Suprapubic skin (tissue), 4 donors: ENCODE measurements around the gene ZCCHC7. TPM values are rescaled to one million over a fixed set of nuclear protein-coding genes. Genes with fewer than 3 reads are reported as not detected.

Experiments
- DNase-seq, 2 donors: peaks; one replicate each; pipeline ENCODE4 v3.0.0-alpha.2; 2019; ENCODE audit warnings: low spot score in 2 of 2
- H3K27ac ChIP-seq: fragments of 200-600 bp; sonication (generic); one replicate; pipeline ENCODE4 v1.5.1; 2019
- H3K27me3 ChIP-seq: fragments of 200-600 bp; sonication (generic); one replicate; pipeline ENCODE4 v1.5.1; 2019
- H3K36me3 ChIP-seq: fragments of 200-600 bp; sonication (generic); one replicate; pipeline ENCODE4 v1.5.1; 2019
- H3K4me1 ChIP-seq: fragments of 200-600 bp; sonication (generic); one replicate; pipeline ENCODE4 v1.5.1; 2019
- H3K4me3 ChIP-seq: fragments of 200-600 bp; sonication (generic); one replicate; pipeline ENCODE4 v1.5.1; 2019; ENCODE audit warnings: mild to moderate bottlenecking
- H3K9me3 ChIP-seq: fragments of 200-600 bp; sonication (generic); one replicate; pipeline ENCODE4 v1.5.1; 2019
- CTCF ChIP-seq, 2 donors: fragments of 200-600 bp in 1 of 2; fragments of 450-650 bp in 1 of 2; sonication (generic) in 1 of 2; IDR thresholded peaks; one replicate each; pipeline ENCODE4 v1.5.1; 2016 to 2019; ENCODE audit warnings: antibody characterized with exemption in 2 of 2, mild to moderate bottlenecking in 1 of 2, moderate library complexity in 1 of 2
- EP300 ChIP-seq: sonication (generic); formaldehyde crosslinking; IDR thresholded peaks from one replicate; pipeline ENCODE4 v1.6.1; 2017; ENCODE audit warnings: antibody characterized with exemption
- POLR2A ChIP-seq, 2 donors: fragments of 450-650 bp; IDR thresholded peaks; one replicate each; pipeline ENCODE4 v1.6.1; 2017; ENCODE audit warnings: antibody characterized with exemption in 2 of 2, mild to moderate bottlenecking in 2 of 2, moderate library complexity in 2 of 2
- POLR2AphosphoS5 ChIP-seq, 3 donors: sonication (generic); formaldehyde crosslinking; IDR thresholded peaks; one replicate each; pipeline ENCODE4 v1.6.1; 2017; ENCODE audit warnings: antibody characterized with exemption in 3 of 3
- WGBS: methylation state at CpG from one replicate; pipeline ENCODE4 v1.1.5; 2018; 5-methylcytosine and 5-hydroxymethylcytosine counted together
- total RNA-seq, 4 donors: library from RNA; depleted of rRNA; stranded (reverse); fragments of >200 nt; gene quantifications; one replicate each; pipeline ENCODE4 v1.1.0, GENCODE V29; 2016

Gene ZCCHC7
- total RNA-seq, 4 donors from 2014 or later = 16.3 to 37.6 (median 20.4) TPM

- TF ChIP-seq POLR2AphosphoS5 (IDR thresholded peaks at IDR 0.05) = no peak
- TF ChIP-seq CTCF (IDR thresholded peaks at IDR 0.05) = no peak
- no peak for TF ChIP-seq EP300
- TF ChIP-seq POLR2A (IDR thresholded peaks at IDR 0.05) = no peak
- WGBS = 83% methylated on average over 4 of the region's 4 CpGs
Observed at GRCh38 chr9:37364136-37364535, 243.8 kb downstream of the ZCCHC7 start.

GRCh38 chr9:37364751-37365360 is 244.5 kb downstream of the ZCCHC7 start:
- Histone ChIP-seq H3K36me3 (no peaks in the 10 kb centered on the region), H3K9me3 (no peaks in the 10 kb centered on the region), H3K4me1 (no peaks in the 10 kb centered on the region), H3K27me3 (no peaks in the 10 kb centered on the region), H3K4me3 (no peak overlapping the region), H3K27ac (no peak overlapping the region)
- 87% methylated on average over 4 of the region's 4 CpGs for WGBS
- no peak for DNase-seq
- TF ChIP-seq EP300 (no peak), POLR2AphosphoS5 (IDR thresholded peaks at IDR 0.05) (no peak), CTCF (IDR thresholded peaks at IDR 0.05) (no peak), POLR2A (IDR thresholded peaks at IDR 0.05) (no peak)

More at GRCh38 chr9:37364136-37364535, 243.8 kb downstream of the ZCCHC7 start:
- DNase-seq = no peak
- Histone ChIP-seq H3K4me1 (no peaks in the 10 kb centered on the region), H3K9me3 (no peaks in the 10 kb centered on the region), H3K27ac (no peak overlapping the region), H3K4me3 (no peak overlapping the region), H3K27me3 (no peaks in the 10 kb centered on the region), H3K36me3 (no peaks in the 10 kb centered on the region)

GRCh38 chr9:37369671-37370070 is 249.3 kb downstream of the ZCCHC7 start:
- H3K27ac ChIP-seq = no peak overlapping the region
- 89% methylated on average over 4 of the region's 5 CpGs for WGBS
- TF ChIP-seq POLR2A (IDR thresholded peaks at IDR 0.05) (no peak), POLR2AphosphoS5 (IDR thresholded peaks at IDR 0.05) (no peak), CTCF (IDR thresholded peaks at IDR 0.05) (no peak), EP300 (no peak)
- H3K9me3 ChIP-seq = no peaks in the 10 kb centered on the region
- no peaks in the 10 kb centered on the region for H3K36me3 ChIP-seq
- no peak for DNase-seq
- H3K4me1 ChIP-seq = no peaks in the 10 kb centered on the region
- no peak overlapping the region for H3K4me3 ChIP-seq
- no peaks in the 10 kb centered on the region for H3K27me3 ChIP-seq

- Histone ChIP-seq H3K4me3 (no peak overlapping the region), H3K4me1 (no peaks in the 10 kb centered on the region), H3K27me3 (no peaks in the 10 kb centered on the region), H3K27ac (no peak overlapping the region), H3K9me3 (no peaks in the 10 kb centered on the region), H3K36me3 (no peaks in the 10 kb centered on the region)
- TF ChIP-seq POLR2AphosphoS5 (IDR thresholded peaks at IDR 0.05) = no peak
- no peak for TF ChIP-seq POLR2A (IDR thresholded peaks at IDR 0.05)
- no peak for TF ChIP-seq CTCF (IDR thresholded peaks at IDR 0.05)
- TF ChIP-seq EP300 = no peak
- WGBS = 83% methylated on average over 6 of the region's 6 CpGs
- no peak for DNase-seq
Observed at GRCh38 chr9:37370282-37370681, 249.9 kb downstream of the ZCCHC7 start.

- Histone ChIP-seq H3K27ac (no peak overlapping the region), H3K27me3 (no peaks in the 10 kb centered on the region), H3K36me3 (no peaks in the 10 kb centered on the region), H3K4me3 (no peak overlapping the region), H3K4me1 (no peaks in the 10 kb centered on the region), H3K9me3 (no peaks in the 10 kb centered on the region)
- TF ChIP-seq POLR2AphosphoS5 (IDR thresholded peaks at IDR 0.05) (no peak), POLR2A (IDR thresholded peaks at IDR 0.05) (no peak)
- whole genome bisulfite sequencing = 83% methylated on average over 4 of the region's 5 CpGs
- DNase-seq = no peak
Observed at GRCh38 chr9:37370968-37371563, 250.7 kb downstream of the ZCCHC7 start.
